PC-9 (cell line): ENCODE data around the gene VEPH1.

Experiments
- CTCF ChIP-seq: fragments of 200-600 bp; sonication (generic); conservative IDR thresholded peaks from 2 replicates; pipeline ENCODE4 v1.6.1; 2017; ENCODE audit warnings: mixed run types, antibody characterized with exemption, mild to moderate bottlenecking, moderate library complexity
- EZH2 ChIP-seq: fragments of 200-600 bp; sonication (generic); IDR thresholded peaks from 2 replicates; pipeline ENCODE4 v1.8.0; 2017; ENCODE audit warnings: antibody characterized with exemption, low read depth

- TF ChIP-seq EZH2 (no peak), CTCF (peak; percentile 48; the same call in 1 of the 2 replicates)
These were observed 151.2 kb downstream of the VEPH1 start for GRCh38 chr3:157351981-157352380.
